Liver (tissue), 9 donors: Measurements from ENCODE around the gene SERPINH1. TPM values are rescaled to one million over a fixed set of nuclear protein-coding genes. Genes with fewer than 3 reads are reported as not detected.

ENCODE experiments used
- DNase-seq: peaks from one replicate; pipeline ENCODE4 v3.0.0-alpha.2; 2017; ENCODE audit warnings: low spot score
- H3K27ac ChIP-seq, 2 donors: one replicate each; pipeline ENCODE4 v1.7.0; 2013; ENCODE audit warnings: inconsistent platforms in 2 of 2, low read length in 2 of 2, control low read depth in 1 of 2, low read depth in 1 of 2, mild to moderate bottlenecking in 1 of 2
- H3K27me3 ChIP-seq, 4 donors: one replicate each; pipeline versions ENCODE4 v1.6.1 to v1.7.0; 2013; ENCODE audit warnings: low read length in 3 of 4, inconsistent platforms in 1 of 4, mild to moderate bottlenecking in 1 of 4, moderate library complexity in 1 of 4; ENCODE audit not compliant: control insufficient read depth in 4 of 4, insufficient read depth in 4 of 4
- H3K36me3 ChIP-seq, 4 donors: one replicate each; pipeline versions ENCODE4 v1.6.1 to v1.7.0; 2013; ENCODE audit warnings: low read length in 3 of 4, mild to moderate bottlenecking in 3 of 4, low read depth in 1 of 4, moderate library complexity in 1 of 4; ENCODE audit not compliant: control insufficient read depth in 4 of 4, insufficient read depth in 3 of 4
- H3K4me1 ChIP-seq, 4 donors: one replicate each; pipeline versions ENCODE4 v1.6.1 to v1.7.0; 2013; ENCODE audit warnings: low read length in 3 of 4, mild to moderate bottlenecking in 3 of 4, moderate library complexity in 1 of 4; ENCODE audit not compliant: control insufficient read depth in 4 of 4, insufficient read depth in 4 of 4
- H3K4me3 ChIP-seq, 3 donors: one replicate each; pipeline versions ENCODE4 v1.6.1 to v1.7.0; 2013; ENCODE audit warnings: low read length in 3 of 3, control low read depth in 1 of 3, low read depth in 1 of 3, mild to moderate bottlenecking in 1 of 3
- H3K9ac ChIP-seq, 2 donors: one replicate each; pipeline ENCODE4 v1.7.0; 2013; ENCODE audit warnings: low read length in 2 of 2, mild to moderate bottlenecking in 2 of 2, moderate library complexity in 2 of 2, control low read depth in 1 of 2, low read depth in 1 of 2
- H3K9me3 ChIP-seq, 4 donors: one replicate each; pipeline versions ENCODE4 v1.6.1 to v1.7.0; 2013; ENCODE audit warnings: low read length in 3 of 4; ENCODE audit not compliant: control insufficient read depth in 4 of 4
- ATF3 ChIP-seq: IDR thresholded peaks from 2 replicates; pipeline ENCODE4 v1.6.1; 2016; ENCODE audit warnings: antibody characterized with exemption
- CTCF ChIP-seq: fragments of 150-350 bp; IDR thresholded peaks from 2 replicates; pipeline ENCODE4 v1.5.1; 2017; ENCODE audit warnings: improper control_type of control experiment, low read depth, low read length; ENCODE audit not compliant: missing input control
- EGR1 ChIP-seq, 2 donors: IDR thresholded peaks; 2 replicates each; pipeline ENCODE4 v1.6.1; 2016 to 2018; ENCODE audit warnings: antibody characterized with exemption in 2 of 2, low read depth in 2 of 2
- FOXA1 ChIP-seq: IDR thresholded peaks from 2 replicates; pipeline ENCODE4 v1.6.1; 2016; ENCODE audit warnings: antibody characterized with exemption
- GABPA ChIP-seq, 2 donors: IDR thresholded peaks in 1 of 2; conservative IDR thresholded peaks in 1 of 2; 2 replicates each; pipeline ENCODE4 v1.6.1; 2016; ENCODE audit warnings: antibody characterized with exemption in 2 of 2, mild to moderate bottlenecking in 1 of 2, moderate library complexity in 1 of 2
- HNF4A ChIP-seq, 2 donors: conservative IDR thresholded peaks; 2 replicates each; pipeline ENCODE4 v1.6.1; 2016; ENCODE audit warnings: antibody characterized with exemption in 2 of 2, mild to moderate bottlenecking in 2 of 2
- JUND ChIP-seq, 2 donors: IDR thresholded peaks; 2 replicates each; pipeline ENCODE4 v1.6.1; 2016; ENCODE audit warnings: antibody characterized with exemption in 2 of 2
- MAX ChIP-seq: IDR thresholded peaks from 2 replicates; pipeline ENCODE4 v1.6.1; 2016; ENCODE audit warnings: antibody characterized with exemption
- REST ChIP-seq: IDR thresholded peaks from 2 replicates; pipeline ENCODE4 v1.6.1; 2016; ENCODE audit warnings: antibody characterized with exemption, mild to moderate bottlenecking
- TAF1 ChIP-seq: conservative IDR thresholded peaks from 2 replicates; pipeline ENCODE4 v1.6.1; 2016; ENCODE audit warnings: antibody characterized with exemption, mild to moderate bottlenecking
- YY1 ChIP-seq: IDR thresholded peaks from 2 replicates; pipeline ENCODE4 v1.6.1; 2016; ENCODE audit warnings: antibody characterized with exemption, mild to moderate bottlenecking
- ZBTB33 ChIP-seq: IDR thresholded peaks from 2 replicates; pipeline ENCODE4 v1.6.1; 2016; ENCODE audit warnings: antibody characterized with exemption
- WGBS: extraction: QIAGEN DNeasy Blood & Tissue Kit; methylation state at CpG from one replicate; pipeline ENCODE4 v1.1.7; 2013; 5-methylcytosine and 5-hydroxymethylcytosine counted together
- polyA plus RNA-seq, 2 donors: library from polyadenylated mRNA; stranded (reverse) in 1 of 2; unstranded in 1 of 2; fragments of 200-250 nt in 1 of 2; fragments of >200 nt in 1 of 2; fragmentation: Nextera tagmentation in 1 of 2; extraction: Ambion mirVana in 1 of 2; gene quantifications; one replicate each; pipeline versions ENCODE4 v1.2.1 to v1.2.3, GENCODE V29; 2013 to 2015
- total RNA-seq, 2 donors: library from RNA; depleted of rRNA; stranded (reverse); fragments of >200 nt; gene quantifications; one replicate each; pipeline ENCODE4 v1.2.3, GENCODE V29; 2014
- donor health status: healthy.
- donor health status: healthy.
- donor health status: healthy.
- donor health status: healthy.
- donor health status: healthy.

Gene SERPINH1
- total and polyA plus RNA-seq, 4 donors: 5.0 to 118 (median 68.7) TPM

- TF ChIP-seq REST (no peak), FOXA1 (no peak)
Observed at GRCh38 chr11:75565916-75566762, 4.1 kb downstream of the SERPINH1 start (continued).

- WGBS: 94% methylated on average over 34 of the region's 34 CpGs
- Histone ChIP-seq H3K36me3 (peaks cover 18 to 53% (median 32%) of the 10 kb centered on the region in 4 donors), H3K9ac (no peak overlapping the region), H3K27me3 (no peaks in the 10 kb centered on the region), H3K27ac (no peak overlapping the region), H3K4me1 (peaks cover 15 to 35% (median 23%) of the 10 kb centered on the region in 4 donors), H3K4me3 (no peak overlapping the region), H3K9me3 (no peaks in the 10 kb centered on the region)
- no peak for DNase-seq
- TF ChIP-seq TAF1 (no peak), JUND (IDR thresholded peaks at IDR 0.05) (no peak), HNF4A (conservative IDR thresholded peaks at IDR 0.05) (no peak), EGR1 (IDR thresholded peaks at IDR 0.05; ENCODE audit: low read depth in 2 of 2) (no peak), CTCF (no peak), FOXA1 (no peak), GABPA (IDR thresholded peaks at IDR 0.05 in 1 of 2, conservative IDR thresholded peaks at IDR 0.05 in 1 of 2) (no peak), YY1 (no peak), MAX (no peak), ZBTB33 (no peak), ATF3 (no peak)
Observed at GRCh38 chr11:75566763-75567279, 4.8 kb downstream of the SERPINH1 start.
